Endometrium (tissue), 2 donors: ENCODE data around the gene IMMP2L.
A peak's percentile ranks its signal among the peaks of the same experiment; 100 is the strongest.

Source experiments
- FAIRE-seq: peaks from 2 replicates; lab custom pipeline; 2012; peaks lifted over from hg19 to GRCh38; lab: Jason Lieb, UNC
- donor health status: control.
- donor health status: control.

IMMP2L gene

GRCh38 chr7:111210996-111211395 lies 351.3 kb downstream of the IMMP2L start:
- no peak for FAIRE-seq

- no peak for FAIRE-seq
Measured at GRCh38 chr7:111210043-111210442, 352.2 kb downstream of the IMMP2L start.

GRCh38 chr7:111205251-111205650 lies 357.0 kb downstream of the IMMP2L start:
- FAIRE-seq: no peak

- FAIRE-seq: no peak
Measured at GRCh38 chr7:111202321-111202720, 360.0 kb downstream of the IMMP2L start.

- no peak for FAIRE-seq
Measured at GRCh38 chr7:111199643-111200042, 362.6 kb downstream of the IMMP2L start.

- no peak for FAIRE-seq
Measured at GRCh38 chr7:111198255-111198654, 364.0 kb downstream of the IMMP2L start.

GRCh38 chr7:111196655-111197054 lies 365.6 kb downstream of the IMMP2L start:
- no peak for FAIRE-seq

- no peak for FAIRE-seq
Measured at GRCh38 chr7:111192614-111193413, 369.5 kb downstream of the IMMP2L start.

GRCh38 chr7:111190804-111191203 lies 371.5 kb downstream of the IMMP2L start:
- no peak for FAIRE-seq

- no peak for FAIRE-seq
Measured at GRCh38 chr7:111184987-111185386, 377.3 kb downstream of the IMMP2L start.

- FAIRE-seq: no peak
Measured at GRCh38 chr7:111183321-111183720, 379.0 kb downstream of the IMMP2L start.

- FAIRE-seq: no peak
Measured at GRCh38 chr7:111180338-111180737, 382.0 kb downstream of the IMMP2L start.

GRCh38 chr7:111175908-111176441 lies 386.3 kb downstream of the IMMP2L start:
- no peak for FAIRE-seq

GRCh38 chr7:111174510-111174909 lies 387.8 kb downstream of the IMMP2L start:
- FAIRE-seq: no peak

- FAIRE-seq: no peak
Measured at GRCh38 chr7:111173990-111174389, 388.3 kb downstream of the IMMP2L start.

- FAIRE-seq: no peak
Measured at GRCh38 chr7:111173528-111173927, 388.8 kb downstream of the IMMP2L start.

GRCh38 chr7:111172564-111173257 lies 389.6 kb downstream of the IMMP2L start:
- no peak for FAIRE-seq

- no peak for FAIRE-seq
Measured at GRCh38 chr7:111168182-111168581, 394.1 kb downstream of the IMMP2L start.

GRCh38 chr7:111164442-111164841 lies 397.9 kb downstream of the IMMP2L start:
- FAIRE-seq: no peak

GRCh38 chr7:111162692-111163091 lies 399.6 kb downstream of the IMMP2L start:
- no peak for FAIRE-seq

- no peak for FAIRE-seq
Measured at GRCh38 chr7:111160297-111160696, 402.0 kb downstream of the IMMP2L start.

GRCh38 chr7:111159426-111159825 lies 402.9 kb downstream of the IMMP2L start:
- peak; percentile 93 for FAIRE-seq

- no peak for FAIRE-seq
Measured at GRCh38 chr7:111150709-111151108, 411.6 kb downstream of the IMMP2L start.
